Brain pericyte (primary cell): ENCODE data around the gene MAP7.

Experiments used
- DNase-seq: peaks from one replicate; pipeline ENCODE4 v3.0.0-alpha.2; 2012; ENCODE audit warnings: low read depth, low spot score

MAP7 gene

GRCh38 chr6:136306466-136306865, 243.8 kb downstream of the MAP7 start:
- DNase-seq, result no peak

GRCh38 chr6:136304410-136304809, 245.8 kb downstream of the MAP7 start:
- no peak for DNase-seq

GRCh38 chr6:136303516-136303915, 246.7 kb downstream of the MAP7 start:
- DNase-seq, result no peak

GRCh38 chr6:136294621-136295020, 255.6 kb downstream of the MAP7 start:
- DNase-seq, result no peak
